HG03280 (cell line): ENCODE data around the gene RCVRN.

ENCODE experiments used
- ATAC-seq: cut with Tn5 transposase; IDR thresholded peaks from one replicate; pipeline ENCODE4 v1.9.1; 2021; ENCODE audit warnings: mild to moderate bottlenecking, moderate library complexity; ENCODE audit not compliant: unreplicated experiment

RCVRN gene

DNA sequence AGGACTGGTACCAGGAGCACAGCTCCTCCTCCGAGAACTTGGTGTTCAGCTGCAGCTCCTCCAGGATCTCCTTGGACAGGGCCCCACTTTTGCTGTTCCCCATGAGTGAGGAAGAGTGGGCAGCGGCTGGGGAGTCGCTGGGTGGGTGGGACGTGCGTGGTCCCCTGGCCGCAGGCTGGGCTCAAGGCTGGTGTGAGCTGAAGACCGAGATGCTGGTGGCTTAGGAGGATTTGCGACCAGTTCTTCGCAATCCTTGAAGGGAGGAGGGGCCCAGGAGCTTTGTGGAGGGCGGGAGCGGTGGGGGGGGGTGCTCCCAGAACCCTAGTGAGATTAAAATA, at the start of gene RCVRN:
TSS of gene RCVRN (minus strand) at position 194 of the 338 bp plus-strand sequence. CDS start at position 103, 91 bp downstream.
- ATAC-seq = no peak

DNA sequence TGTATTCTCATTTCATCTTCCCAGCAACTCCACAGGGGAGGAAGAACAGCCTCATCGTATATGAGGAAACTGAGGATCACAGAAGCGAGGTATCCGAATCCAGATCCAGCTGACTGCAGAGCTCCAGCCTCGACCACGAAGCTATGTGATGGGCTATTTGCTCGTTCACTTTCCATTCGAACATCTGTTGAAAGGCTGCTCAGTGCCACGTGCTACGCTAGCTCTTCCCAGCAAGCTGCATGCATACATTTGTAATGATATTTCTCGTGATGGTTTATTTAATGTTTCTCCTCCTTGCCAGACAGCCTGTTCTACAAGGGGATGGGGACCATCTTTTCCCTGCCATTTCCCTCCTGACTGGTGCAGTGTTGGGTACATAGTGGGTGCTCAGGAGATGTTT, 48.4 kb upstream of the RCVRN start:
- ATAC-seq = no peak

DNA sequence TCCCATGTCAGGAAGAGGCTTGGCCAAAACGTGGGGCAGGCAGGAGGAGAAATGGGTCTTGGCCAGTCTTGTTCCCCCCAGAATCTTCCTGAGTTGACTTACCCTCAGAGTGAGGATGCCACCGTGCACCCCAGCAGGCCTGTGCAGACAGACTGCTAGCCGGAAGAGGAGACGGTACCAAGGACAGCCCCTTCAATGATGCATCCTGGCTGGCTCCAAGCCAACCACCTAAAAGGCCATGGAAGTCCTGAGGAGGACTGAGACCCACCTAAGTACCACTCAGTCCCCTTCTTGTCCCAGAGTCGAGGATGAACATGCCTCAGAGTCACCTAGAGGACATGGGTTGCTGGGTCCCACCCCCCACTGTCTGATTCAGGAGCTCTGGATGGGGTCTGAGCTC, 46.7 kb upstream of the RCVRN start:
- ATAC-seq = no peak

DNA sequence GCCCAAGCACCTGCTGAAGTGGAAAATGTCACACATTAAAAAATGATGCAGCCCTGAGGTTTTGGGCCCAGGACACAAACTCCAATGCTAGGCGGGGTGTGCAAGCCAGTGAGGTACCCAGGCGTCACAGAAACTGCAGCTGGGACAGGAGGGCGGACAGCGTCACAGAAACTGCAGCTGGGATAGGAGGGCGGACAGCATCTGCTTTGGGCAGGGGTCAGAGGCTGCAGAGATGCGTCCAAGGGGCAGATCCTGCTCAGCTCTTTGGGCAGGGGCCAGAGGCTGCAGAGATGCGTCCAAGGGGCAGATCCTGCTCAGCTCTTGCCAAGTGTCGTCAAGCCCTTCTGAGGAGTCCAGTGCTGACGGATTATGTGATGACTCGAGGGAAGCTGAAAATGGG, 43.9 kb upstream of the RCVRN start:
- ATAC-seq = no peak

- ATAC-seq = no peak
These were observed 39.6 kb upstream of the RCVRN start for GRCh38 chr17:9944704-9945103.

GRCh38 chr17:9943343-9943742, 38.3 kb upstream of the RCVRN start:
- no peak for ATAC-seq

GRCh38 chr17:9942885-9943284, 37.8 kb upstream of the RCVRN start:
- no peak for ATAC-seq

DNA sequence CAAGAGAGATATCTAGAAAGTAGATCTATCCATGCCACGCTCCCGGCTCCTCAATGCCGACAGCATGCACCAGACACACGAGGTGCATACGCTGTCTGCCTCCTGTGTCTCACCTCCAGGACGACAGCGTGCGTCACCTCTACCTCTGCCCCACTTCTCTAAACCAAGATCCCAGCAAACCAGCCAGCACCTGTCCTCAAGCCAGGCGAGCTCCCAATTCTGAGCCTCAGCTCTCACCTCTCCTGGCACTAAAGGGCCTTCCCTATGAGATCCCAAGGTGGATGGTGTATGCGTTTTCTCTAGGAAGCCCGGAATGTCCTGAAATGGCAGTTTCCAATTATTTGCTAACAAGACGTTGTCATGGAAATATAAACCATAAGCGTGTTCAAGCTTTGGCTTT, 36.2 kb upstream of the RCVRN start:
- ATAC-seq = no peak

DNA sequence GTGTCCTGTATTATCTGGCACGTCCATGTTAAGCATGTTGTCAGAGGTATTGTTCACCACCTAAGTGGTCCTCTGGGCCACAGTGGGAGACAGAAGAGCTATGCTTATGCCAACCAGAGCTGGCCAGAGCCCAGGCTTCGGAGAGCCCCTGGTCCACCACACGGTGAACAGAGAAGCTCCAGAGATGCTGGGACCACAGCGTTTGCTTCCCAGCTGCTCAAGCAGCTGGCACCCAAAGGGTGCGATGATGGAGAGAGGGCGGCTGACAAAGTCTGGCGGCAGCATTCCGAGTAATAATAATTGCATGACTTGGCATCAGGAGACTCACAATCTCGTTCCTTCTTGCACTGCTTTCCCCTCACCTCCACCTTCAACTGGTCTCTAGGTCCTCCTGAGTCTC, 35.8 kb upstream of the RCVRN start:
- ATAC-seq = no peak

GRCh38 chr17:9938764-9939163, 33.7 kb upstream of the RCVRN start:
- ATAC-seq = no peak

DNA sequence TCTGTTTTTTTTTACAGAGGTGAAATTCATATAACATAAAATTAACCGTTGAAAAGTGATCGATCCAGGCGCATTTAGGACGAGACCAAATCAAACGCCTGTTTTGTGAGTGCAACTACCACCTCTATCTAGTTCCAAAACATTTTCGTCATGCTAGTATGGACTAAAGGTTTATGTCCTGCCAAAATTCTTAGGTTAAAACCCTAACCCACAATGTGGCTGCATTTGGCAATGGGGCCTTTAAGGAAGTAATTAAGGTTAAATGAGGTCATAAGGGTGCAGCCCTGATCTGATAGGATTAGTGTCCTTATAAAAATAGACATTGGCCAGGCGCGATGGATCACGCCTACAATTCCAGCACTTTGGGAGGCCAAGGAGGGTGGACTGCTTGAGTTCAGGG, 32.8 kb upstream of the RCVRN start:
- no peak for ATAC-seq

- ATAC-seq = no peak
These were observed 32.2 kb upstream of the RCVRN start for GRCh38 chr17:9937241-9937761.

DNA sequence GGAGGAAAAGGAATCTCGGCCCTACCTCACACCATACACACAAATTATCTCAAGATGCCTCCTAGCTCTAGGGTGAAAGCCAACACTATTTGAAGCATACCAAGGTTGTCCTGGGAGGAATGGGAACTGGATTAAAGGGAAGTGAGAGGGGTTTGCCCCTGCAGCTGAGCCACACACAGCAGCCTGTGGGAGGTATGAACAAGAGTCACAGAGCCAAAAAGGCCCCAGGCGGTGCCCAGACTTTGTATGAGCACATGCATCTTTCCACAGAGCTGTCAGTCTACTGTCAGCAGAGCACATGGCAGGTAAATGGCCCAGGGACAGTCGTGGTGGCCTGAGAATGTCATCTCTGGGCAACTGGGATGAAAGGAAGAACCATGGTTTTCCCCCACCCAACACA, 31.0 kb upstream of the RCVRN start:
- ATAC-seq = no peak

GRCh38 chr17:9935408-9935807, 30.3 kb upstream of the RCVRN start:
- ATAC-seq = no peak

DNA sequence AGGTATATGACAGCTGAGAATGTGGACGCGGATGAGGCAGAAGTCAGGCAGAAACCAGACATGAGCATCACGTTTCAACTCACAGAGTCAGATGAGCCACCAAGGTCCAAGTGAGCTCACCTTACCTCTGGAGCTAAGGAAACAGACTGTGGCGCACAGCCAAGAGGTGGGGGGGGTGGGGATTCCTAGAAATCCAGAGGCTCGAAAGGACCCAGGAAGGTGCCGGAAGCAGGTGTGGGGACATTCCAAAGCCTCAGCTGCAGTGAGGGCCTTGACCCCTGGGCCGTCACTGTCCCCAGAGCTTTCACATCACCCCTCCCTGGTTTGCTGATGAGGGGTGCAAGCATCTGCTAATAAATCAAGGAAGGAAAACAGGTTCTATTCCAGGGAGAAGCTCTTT, 29.3 kb upstream of the RCVRN start:
- ATAC-seq = no peak

- no peak for ATAC-seq
These were observed 27.4 kb upstream of the RCVRN start for GRCh38 chr17:9932491-9932890.

DNA sequence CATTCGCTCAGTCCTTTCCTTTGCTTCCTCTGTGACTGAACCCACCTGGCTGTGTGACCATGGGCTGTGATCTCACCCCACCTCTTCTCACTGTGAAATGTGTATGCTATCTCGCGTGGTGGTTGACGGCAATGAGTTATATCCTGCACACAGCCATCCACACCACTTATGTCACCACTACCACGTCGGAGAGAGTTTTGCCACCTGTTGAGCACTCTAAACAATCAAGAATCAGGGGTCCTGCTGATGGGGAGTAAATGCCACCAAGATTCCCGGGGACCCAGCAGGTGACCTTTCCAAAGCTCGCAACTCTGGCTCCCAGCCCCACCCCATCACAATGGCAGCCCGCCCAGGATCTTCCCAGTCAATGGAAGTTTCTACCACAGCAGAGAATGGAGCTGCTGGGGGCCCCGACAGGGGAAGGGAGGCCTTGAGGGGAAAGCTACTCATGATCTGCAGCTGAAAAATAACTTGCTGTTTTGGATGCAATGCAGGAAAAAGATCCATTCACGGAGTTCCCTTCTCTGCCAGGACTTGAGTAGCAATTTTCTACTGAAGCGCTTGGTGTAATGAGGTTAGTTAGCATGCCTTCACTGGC, 26.2 kb upstream of the RCVRN start:
- no peak for ATAC-seq

DNA sequence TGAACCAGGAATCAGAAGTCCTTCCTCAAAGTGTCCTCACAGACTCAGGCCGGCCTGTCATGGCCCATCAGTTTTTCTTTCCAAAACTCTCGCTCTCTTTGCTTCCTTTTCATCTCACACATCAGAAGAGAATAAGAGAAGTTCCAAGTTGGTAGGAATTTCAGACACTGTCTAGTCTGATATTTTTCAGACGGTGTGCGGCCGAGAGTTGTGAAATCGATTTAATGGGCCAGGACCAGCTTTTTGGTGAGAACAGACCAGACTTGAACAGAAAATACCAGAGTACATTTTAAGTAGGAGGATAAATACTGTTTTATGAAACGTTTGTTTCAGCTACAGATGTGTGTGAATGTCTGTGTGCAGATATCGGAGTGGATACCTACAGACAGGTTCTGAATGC, 24.8 kb upstream of the RCVRN start:
- no peak for ATAC-seq

GRCh38 chr17:9928601-9929333, 23.7 kb upstream of the RCVRN start:
- no peak for ATAC-seq

GRCh38 chr17:9926150-9926804, 21.2 kb upstream of the RCVRN start:
- ATAC-seq = no peak

- ATAC-seq = no peak
These were observed 20.4 kb upstream of the RCVRN start for GRCh38 chr17:9925457-9925856.

DNA sequence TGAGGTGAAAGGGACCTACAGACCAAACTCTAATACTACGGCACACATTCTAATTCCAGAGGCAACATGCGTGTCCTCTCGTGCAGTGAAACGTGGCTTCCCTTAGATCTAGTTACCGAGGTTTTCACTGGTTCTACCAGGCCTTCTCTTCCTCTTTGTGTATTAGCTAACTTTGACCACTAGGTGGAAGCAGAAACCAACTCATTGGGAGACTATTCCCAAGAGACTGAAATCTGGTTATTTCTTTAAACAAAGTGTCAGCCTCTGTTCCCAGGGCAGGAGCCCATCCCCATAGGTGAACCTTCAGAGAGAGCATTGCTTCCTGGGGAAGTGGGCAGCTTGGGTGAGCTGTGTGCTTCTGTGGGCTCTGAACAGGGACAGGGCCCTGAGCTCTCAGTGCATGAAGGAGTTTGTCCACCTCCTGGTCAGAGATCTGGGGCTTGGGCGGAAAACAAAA, 19.7 kb upstream of the RCVRN start:
- ATAC-seq = peak; percentile 66
